BE2C (cell line): ENCODE measurements around the gene ADPRHL1.
A peak's percentile ranks its signal among the peaks of the same experiment; 100 is the strongest.
"Not testable (repeated sequence)": the region's sequence is repeated elsewhere in the genome, so short reads cannot be mapped to it uniquely, and the experiment has no call there.

Experiments used
- DNase-seq: peaks from one replicate; pipeline ENCODE4 v3.0.0-alpha.2; 2020
- H3K27me3 ChIP-seq: fragments of 250-450 bp; sonication (Bioruptor Pico); 2 replicates; pipeline ENCODE4 v1.5.1; 2020; ENCODE audit warnings: mild to moderate bottlenecking
- H3K36me3 ChIP-seq: fragments of 250-450 bp; sonication (Bioruptor Pico); 2 replicates; pipeline ENCODE4 v1.5.1; 2020; ENCODE audit warnings: mild to moderate bottlenecking
- H3K4me1 ChIP-seq: fragments of 250-450 bp; sonication (Bioruptor Pico); 2 replicates; pipeline ENCODE4 v1.5.1; 2020
- H3K4me3 ChIP-seq: 2 replicates; pipeline ENCODE4 v1.5.1; 2011; ENCODE audit warnings: low read depth, low read length
- H3K9me3 ChIP-seq: fragments of 250-450 bp; sonication (Bioruptor Pico); 2 replicates; pipeline ENCODE4 v1.5.1; 2020
- CTCF ChIP-seq: IDR thresholded peaks from 2 replicates; pipeline ENCODE4 v1.5.1; 2012; ENCODE audit warnings: mild to moderate bottlenecking, low read depth, low read length

Gene ADPRHL1

GRCh38 chr13:113393563-113394338 lies 59.5 kb downstream of the ADPRHL1 start:
- peak; percentile 41 for TF ChIP-seq CTCF
- no peaks in the 10 kb centered on the region for H3K36me3 ChIP-seq
- no peaks in the 10 kb centered on the region for H3K9me3 ChIP-seq
- peak; percentile 90 for DNase-seq
- no peaks in the 10 kb centered on the region for H3K4me1 ChIP-seq
- H3K4me3 ChIP-seq, result peak overlapping the region; percentile 77
- no peaks in the 10 kb centered on the region; the same call in 1 of the 2 replicates for H3K27me3 ChIP-seq

DNA sequence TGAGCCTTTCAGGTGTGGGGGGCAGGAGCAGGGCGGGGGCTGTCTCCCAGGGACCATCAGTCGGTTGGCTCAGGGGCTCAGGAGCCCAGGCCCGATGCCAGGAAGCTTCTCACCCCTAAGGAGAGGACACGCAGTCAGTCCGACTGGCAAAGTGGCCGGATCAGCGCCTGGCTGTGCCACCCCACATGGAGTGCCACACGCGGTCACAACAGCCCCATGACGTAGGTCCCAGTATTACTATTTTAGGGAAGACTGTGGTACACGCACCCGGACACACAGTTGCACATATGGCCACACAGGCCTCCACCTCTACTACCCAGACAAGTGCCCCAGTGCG lies 60.1 kb downstream of the ADPRHL1 start:
- TF ChIP-seq CTCF, result no peak
- H3K36me3 ChIP-seq, result no peaks in the 10 kb centered on the region
- no peak for DNase-seq
- no peaks in the 10 kb centered on the region; the same call in 1 of the 2 replicates for H3K27me3 ChIP-seq
- H3K4me1 ChIP-seq, result no peaks in the 10 kb centered on the region
- H3K4me3 ChIP-seq, result peak overlapping the region; percentile 77
- no peaks in the 10 kb centered on the region for H3K9me3 ChIP-seq

- no peak overlapping the region for H3K4me3 ChIP-seq
- TF ChIP-seq CTCF, result peak; percentile 32
- H3K9me3 ChIP-seq, result no peaks in the 10 kb centered on the region
- no peaks in the 10 kb centered on the region; the same call in none of the 2 replicates for H3K27me3 ChIP-seq
- no peak for DNase-seq
- H3K4me1 ChIP-seq, result no peaks in the 10 kb centered on the region
- no peaks in the 10 kb centered on the region for H3K36me3 ChIP-seq
These were observed 62.3 kb downstream of the ADPRHL1 start for GRCh38 chr13:113390874-113391497.

- not testable (repeated sequence) for H3K36me3 ChIP-seq, H3K4me3 ChIP-seq, H3K4me1 ChIP-seq, H3K9me3 ChIP-seq, DNase-seq, H3K27me3 ChIP-seq
These were observed 63.7 kb downstream of the ADPRHL1 start for GRCh38 chr13:113389586-113389985.

DNA sequence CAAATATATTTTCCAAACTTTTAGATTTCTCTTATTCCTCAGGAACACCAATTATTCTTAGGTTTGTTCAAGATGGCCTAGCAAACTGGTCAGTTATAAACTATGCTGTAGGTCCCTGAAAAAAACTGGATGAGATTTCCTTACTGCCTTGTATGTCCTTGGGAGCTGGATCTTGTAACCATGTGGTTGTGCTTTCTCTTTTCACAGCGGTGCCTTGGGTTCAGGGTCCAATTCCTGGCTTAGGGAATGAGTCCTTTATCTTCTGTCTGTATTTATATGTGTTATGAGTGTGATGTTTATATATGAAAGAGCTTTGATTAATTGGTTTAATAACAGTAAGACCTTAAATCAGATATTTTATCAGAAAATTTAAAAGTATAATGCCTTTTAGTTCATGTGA lies 65.9 kb downstream of the ADPRHL1 start:
- DNase-seq, result no peak
- no peak for TF ChIP-seq CTCF
- Histone ChIP-seq H3K36me3 (no peaks in the 10 kb centered on the region), H3K27me3 (peaks cover 23% of the 10 kb centered on the region), H3K9me3 (no peaks in the 10 kb centered on the region), H3K4me3 (no peak overlapping the region), H3K4me1 (no peaks in the 10 kb centered on the region)

DNA sequence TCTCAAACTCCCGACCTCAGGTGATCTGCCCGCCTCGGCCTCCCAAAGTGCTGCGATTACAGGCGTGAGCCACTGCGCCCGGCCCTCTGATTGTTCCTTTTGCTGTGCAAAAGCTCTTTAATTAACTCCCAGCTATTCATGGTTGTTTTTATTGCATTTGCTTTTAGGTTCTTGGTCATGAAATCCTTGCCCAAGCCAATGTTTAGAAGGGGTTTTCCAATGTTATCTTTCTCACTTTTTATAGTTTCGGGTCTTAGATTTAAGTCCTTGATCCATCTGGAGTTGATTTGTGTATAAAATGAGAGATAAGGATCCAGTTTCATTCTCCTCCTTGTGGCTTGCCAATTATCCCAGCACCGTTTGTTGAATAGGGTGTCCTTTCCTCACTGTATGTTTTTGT lies 70.2 kb downstream of the ADPRHL1 start:
- H3K4me3 ChIP-seq, result no peak overlapping the region
- no peaks in the 10 kb centered on the region for H3K36me3 ChIP-seq
- no peaks in the 10 kb centered on the region for H3K4me1 ChIP-seq
- DNase-seq, result no peak
- TF ChIP-seq CTCF, result no peak
- H3K27me3 ChIP-seq, result peaks cover 41% of the 10 kb centered on the region
- H3K9me3 ChIP-seq, result no peaks in the 10 kb centered on the region

DNA sequence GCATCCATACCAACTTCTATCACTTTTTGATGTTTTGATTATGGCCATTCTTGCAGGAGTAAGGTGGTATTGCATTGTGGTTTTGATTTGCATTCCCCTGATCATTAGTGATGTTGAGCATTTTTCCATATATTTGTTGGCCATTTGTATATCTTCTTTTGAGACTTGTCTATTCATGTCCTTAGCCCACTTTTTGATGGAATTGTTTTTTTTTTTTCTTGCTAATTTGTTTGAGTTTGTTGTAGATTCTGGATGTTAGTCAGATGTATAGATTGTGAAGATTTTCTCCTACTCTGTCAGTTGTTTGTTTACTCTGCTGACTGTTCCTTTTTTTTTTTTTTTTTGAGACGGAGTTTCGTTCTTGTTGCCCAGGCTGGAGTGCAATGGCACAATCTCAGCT lies 70.7 kb downstream of the ADPRHL1 start:
- not testable (repeated sequence) for H3K4me3 ChIP-seq, DNase-seq, H3K9me3 ChIP-seq, H3K36me3 ChIP-seq, H3K4me1 ChIP-seq
- peaks cover 47% of the 10 kb centered on the region for H3K27me3 ChIP-seq
